ENCODE results near the gene HSPB1. TPM values are rescaled to one million over a fixed set of nuclear protein-coding genes. Genes with fewer than 3 reads are reported as not detected.
"Not testable (repeated sequence)": the region's sequence is repeated elsewhere in the genome, so short reads cannot be mapped to it uniquely, and the experiment has no call there.

Gene HSPB1
- total and polyA plus RNA-seq, 2 donors (not counting 1 experiment from before 2014, with no cell fraction given): 34.0 to 343 TPM

GRCh38 chr7:76286842-76287403 is 15.6 kb upstream of the HSPB1 start:
- peaks cover 0 to 4% (median 0%) of the 10 kb centered on the region in 3 donors for H3K9me3 ChIP-seq (ENCODE audit: control extremely low read depth in 1 of 3, control insufficient read depth in 2 of 3, insufficient read depth in 1 of 3, low read length in 2 of 3)
- 87% methylated on average over 7 of the region's 16 CpGs for WGBS (ENCODE audit: insufficient coverage)
- H3K4me3 ChIP-seq (ENCODE audit: control extremely low read depth in 1 of 5, extremely low read depth in 1 of 5, insufficient read depth in 1 of 5, low read depth in 2 of 5, low read length in 4 of 5): no peak overlapping the region
- H3K4me3 Mint-ChIP-seq: no peak overlapping the region
- no peak overlapping the region for H3K27ac ChIP-seq (ENCODE audit: low read length in 2 of 2)
- H3K4me1 ChIP-seq (ENCODE audit: control insufficient read depth in 2 of 2, insufficient read depth in 2 of 2, low read length in 2 of 2): peaks cover 9 to 15% of the 10 kb centered on the region in 2 donors
- DNase-seq (no peak), ATAC-seq (ENCODE audit: low read depth) (no peak)
- H3K9me3 Mint-ChIP-seq (ENCODE audit: insufficient read depth): no peaks in the 10 kb centered on the region
- intact Hi-C loops (cut with micrococcal nuclease): no loop called here
- CTCF ChIA-PET: interaction anchor here (0.7 kb wide), 1 partner anchor 16 kb away, joined by 3 read pairs; no protein-coding TSS in a partner anchor
- POLR2A ChIA-PET: interaction anchor here (0.6 kb wide), 1 partner anchor 39 kb away, joined by 6 read pairs; no protein-coding TSS in a partner anchor
- H3K79me2 ChIP-seq (ENCODE audit: control insufficient read depth, insufficient read depth, low read length): no peaks in the 10 kb centered on the region
- peaks cover 0 to 37% (median 12%) of the 10 kb centered on the region in 4 experiments for H3K27me3 ChIP-seq (replicated peaks in 1 of 4; ENCODE audit: control extremely low read depth in 1 of 4, control insufficient read depth in 3 of 4, insufficient read depth in 4 of 4, low read length in 3 of 4)
- peaks cover 12% of the 10 kb centered on the region for H3K4me1 Mint-ChIP-seq
- H3K27ac Mint-ChIP-seq: no peak overlapping the region
- no peak overlapping the region for H3K9ac ChIP-seq (ENCODE audit: low read length)
- TF ChIP-seq, protein P1, sequence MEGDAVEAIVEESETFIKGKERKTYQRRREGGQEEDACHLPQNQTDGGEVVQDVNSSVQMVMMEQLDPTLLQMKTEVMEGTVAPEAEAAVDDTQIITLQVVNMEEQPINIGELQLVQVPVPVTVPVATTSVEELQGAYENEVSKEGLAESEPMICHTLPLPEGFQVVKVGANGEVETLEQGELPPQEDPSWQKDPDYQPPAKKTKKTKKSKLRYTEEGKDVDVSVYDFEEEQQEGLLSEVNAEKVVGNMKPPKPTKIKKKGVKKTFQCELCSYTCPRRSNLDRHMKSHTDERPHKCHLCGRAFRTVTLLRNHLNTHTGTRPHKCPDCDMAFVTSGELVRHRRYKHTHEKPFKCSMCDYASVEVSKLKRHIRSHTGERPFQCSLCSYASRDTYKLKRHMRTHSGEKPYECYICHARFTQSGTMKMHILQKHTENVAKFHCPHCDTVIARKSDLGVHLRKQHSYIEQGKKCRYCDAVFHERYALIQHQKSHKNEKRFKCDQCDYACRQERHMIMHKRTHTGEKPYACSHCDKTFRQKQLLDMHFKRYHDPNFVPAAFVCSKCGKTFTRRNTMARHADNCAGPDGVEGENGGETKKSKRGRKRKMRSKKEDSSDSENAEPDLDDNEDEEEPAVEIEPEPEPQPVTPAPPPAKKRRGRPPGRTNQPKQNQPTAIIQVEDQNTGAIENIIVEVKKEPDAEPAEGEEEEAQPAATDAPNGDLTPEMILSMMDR (IDR thresholded peaks at IDR 0.05): no peak
- no peak for TF ChIP-seq EZH2 (IDR thresholded peaks at IDR 0.05; ENCODE audit: borderline replicate concordance, insufficient read depth, low read depth, low read length, poor library complexity, severe bottlenecking)
- no peaks in the 10 kb centered on the region for H4K20me1 ChIP-seq (ENCODE audit: control insufficient read depth, insufficient read depth, low read length, poor library complexity, severe bottlenecking)
- no peaks in the 10 kb centered on the region for H3K36me3 ChIP-seq (replicated peaks in 1 of 2; ENCODE audit: control extremely low read depth in 1 of 2, control insufficient read depth in 1 of 2, extremely low read depth in 1 of 2, insufficient read depth in 2 of 2, low read length in 1 of 2)
- H2AFZ ChIP-seq (ENCODE audit: insufficient read depth, low read depth, low read length, poor library complexity, severe bottlenecking): no peak overlapping the region
- peaks cover 26% of the 10 kb centered on the region for H3K27me3 Mint-ChIP-seq
- no peak overlapping the region for H3K4me2 ChIP-seq (replicated peaks; ENCODE audit: low read depth, low read length, poor library complexity, severe bottlenecking)

- DNase-seq; H3K9ac ChIP-seq (ENCODE audit: low read length); H3K27ac ChIP-seq (ENCODE audit: low read length in 2 of 2); H3K27ac Mint-ChIP-seq; H3K36me3 ChIP-seq (replicated peaks in 1 of 2; ENCODE audit: control extremely low read depth in 1 of 2, control insufficient read depth in 1 of 2, extremely low read depth in 1 of 2, insufficient read depth in 2 of 2, low read length in 1 of 2); H3K4me2 ChIP-seq (replicated peaks; ENCODE audit: low read depth, low read length, poor library complexity, severe bottlenecking); H4K20me1 ChIP-seq (ENCODE audit: control insufficient read depth, insufficient read depth, low read length, poor library complexity, severe bottlenecking); H3K4me3 Mint-ChIP-seq; H3K4me3 ChIP-seq (ENCODE audit: control extremely low read depth in 1 of 5, extremely low read depth in 1 of 5, insufficient read depth in 1 of 5, low read depth in 2 of 5, low read length in 4 of 5); H2AFZ ChIP-seq (ENCODE audit: insufficient read depth, low read depth, low read length, poor library complexity, severe bottlenecking); H3K9me3 Mint-ChIP-seq (ENCODE audit: insufficient read depth); H3K9me3 ChIP-seq (ENCODE audit: control extremely low read depth in 1 of 3, control insufficient read depth in 2 of 3, insufficient read depth in 1 of 3, low read length in 2 of 3); ATAC-seq (ENCODE audit: low read depth); H3K79me2 ChIP-seq (ENCODE audit: control insufficient read depth, insufficient read depth, low read length): not testable (repeated sequence)
- POLR2A ChIA-PET: interaction anchor here (0.7 kb wide), 1 partner anchor 63 kb away, joined by 7 read pairs; no protein-coding TSS in a partner anchor
- intact Hi-C loops (cut with micrococcal nuclease): loop anchor here (1.0 kb wide), 4 partner anchors 11 to 113 kb away; partner anchors contain the start of gene HSPB1
- 77% methylated on average over 6 of the region's 6 CpGs for WGBS (ENCODE audit: insufficient coverage)
- Histone ChIP-seq H3K27me3 (replicated peaks in 1 of 4; ENCODE audit: control extremely low read depth in 1 of 4, control insufficient read depth in 3 of 4, insufficient read depth in 4 of 4, low read length in 3 of 4) (peaks cover 0 to 16% (median 2%) of the 10 kb centered on the region in 4 experiments), H3K4me1 (ENCODE audit: control insufficient read depth in 2 of 2, insufficient read depth in 2 of 2, low read length in 2 of 2) (peaks cover 0 to 16% of the 10 kb centered on the region in 2 donors)
- Mint-ChIP-seq H3K4me1 (peaks cover 11% of the 10 kb centered on the region), H3K27me3 (peaks cover 13% of the 10 kb centered on the region)
- CTCF ChIA-PET: interaction anchor here (0.7 to 8.9 kb wide), 9 partner anchors 9 to 112 kb away, joined by 3 to 119 read pairs (median 11); partner anchors contain the start of genes HSPB1 and YWHAG
Measured at GRCh38 chr7:76290847-76291350, 11.6 kb upstream of the HSPB1 start.
